NT2/D1 (cell line): ENCODE measurements around the gene MAP7.

Experiments used
- YY1 ChIP-seq: IDR thresholded peaks from 2 replicates; pipeline ENCODE4 v1.6.1; 2011; ENCODE audit not compliant: insufficient read length, insufficient read depth
- ZNF274 ChIP-seq: IDR thresholded peaks from 2 replicates; pipeline ENCODE4 v1.6.1; 2011; ENCODE audit warnings: mild to moderate bottlenecking, low read depth, low read length

GRCh38 chr6:136517002-136517401, 33.2 kb downstream of the MAP7 start:
- TF ChIP-seq ZNF274, result no peak
- no peak for TF ChIP-seq YY1
